ENCODE results near the gene ARL8A.

Gene ARL8A

DNA sequence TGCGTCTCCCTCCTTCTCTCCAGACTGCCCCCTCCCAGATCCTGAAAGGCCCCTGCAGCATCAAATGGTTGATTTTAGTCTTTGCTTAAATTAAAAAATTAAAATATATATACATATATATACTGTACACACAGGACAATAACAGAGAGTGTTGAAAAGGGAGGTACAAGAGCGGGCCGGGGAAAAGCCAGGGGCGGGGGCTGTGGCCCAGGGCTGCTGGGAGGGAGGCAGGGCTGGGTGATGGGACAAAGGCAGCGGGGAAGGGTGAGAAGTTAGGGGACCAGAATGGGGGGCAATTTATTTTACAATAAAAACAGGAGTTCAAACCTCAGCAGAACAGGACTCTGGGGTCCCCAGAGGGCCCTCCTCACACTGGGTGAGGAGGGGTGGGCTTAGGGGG lies 10.5 kb downstream of the ARL8A start:
- Histone ChIP-seq H3K9me2 (replicated peaks; ENCODE audit: low read depth, low read length) (no peaks in the 10 kb centered on the region), H3K9ac (ENCODE audit: low read depth, low read length, poor library complexity, severe bottlenecking) (no peak overlapping the region), H3K27me3 (ENCODE audit: insufficient read depth, low read length, poor library complexity, severe bottlenecking) (no peaks in the 10 kb centered on the region), H3K79me2 (ENCODE audit: insufficient read depth, low read length) (peaks cover 7% of the 10 kb centered on the region; the same call in 1 of the 2 replicates), H3K9me3 (ENCODE audit: insufficient read depth, low read depth, low read length) (no peaks in the 10 kb centered on the region), H3K4me3 (ENCODE audit: low read length, poor library complexity, severe bottlenecking) (no peak overlapping the region), H3F3A (ENCODE audit: low read depth) (no peaks in the 10 kb centered on the region), H2AFZ (ENCODE audit: low read length) (no peak overlapping the region), H3K4me2 (ENCODE audit: low read depth, low read length, poor library complexity, severe bottlenecking) (no peak overlapping the region), H4K20me1 (ENCODE audit: insufficient read depth, low read length, poor library complexity, severe bottlenecking) (peaks cover 4% of the 10 kb centered on the region), H3K36me3 (ENCODE audit: insufficient read depth, low read length) (peaks cover 39% of the 10 kb centered on the region; the same call in 1 of the 2 replicates), H3K4me1 (ENCODE audit: insufficient read depth, low read length, poor library complexity, severe bottlenecking) (peaks cover 4% of the 10 kb centered on the region)
- TF ChIP-seq, protein P1, sequence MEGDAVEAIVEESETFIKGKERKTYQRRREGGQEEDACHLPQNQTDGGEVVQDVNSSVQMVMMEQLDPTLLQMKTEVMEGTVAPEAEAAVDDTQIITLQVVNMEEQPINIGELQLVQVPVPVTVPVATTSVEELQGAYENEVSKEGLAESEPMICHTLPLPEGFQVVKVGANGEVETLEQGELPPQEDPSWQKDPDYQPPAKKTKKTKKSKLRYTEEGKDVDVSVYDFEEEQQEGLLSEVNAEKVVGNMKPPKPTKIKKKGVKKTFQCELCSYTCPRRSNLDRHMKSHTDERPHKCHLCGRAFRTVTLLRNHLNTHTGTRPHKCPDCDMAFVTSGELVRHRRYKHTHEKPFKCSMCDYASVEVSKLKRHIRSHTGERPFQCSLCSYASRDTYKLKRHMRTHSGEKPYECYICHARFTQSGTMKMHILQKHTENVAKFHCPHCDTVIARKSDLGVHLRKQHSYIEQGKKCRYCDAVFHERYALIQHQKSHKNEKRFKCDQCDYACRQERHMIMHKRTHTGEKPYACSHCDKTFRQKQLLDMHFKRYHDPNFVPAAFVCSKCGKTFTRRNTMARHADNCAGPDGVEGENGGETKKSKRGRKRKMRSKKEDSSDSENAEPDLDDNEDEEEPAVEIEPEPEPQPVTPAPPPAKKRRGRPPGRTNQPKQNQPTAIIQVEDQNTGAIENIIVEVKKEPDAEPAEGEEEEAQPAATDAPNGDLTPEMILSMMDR (conservative IDR thresholded peaks at IDR 0.05; ENCODE audit: low read length) = no peak
- no peak for TF ChIP-seq EZH2phosphoT487 (IDR thresholded peaks at IDR 0.05; ENCODE audit: borderline replicate concordance)

DNA sequence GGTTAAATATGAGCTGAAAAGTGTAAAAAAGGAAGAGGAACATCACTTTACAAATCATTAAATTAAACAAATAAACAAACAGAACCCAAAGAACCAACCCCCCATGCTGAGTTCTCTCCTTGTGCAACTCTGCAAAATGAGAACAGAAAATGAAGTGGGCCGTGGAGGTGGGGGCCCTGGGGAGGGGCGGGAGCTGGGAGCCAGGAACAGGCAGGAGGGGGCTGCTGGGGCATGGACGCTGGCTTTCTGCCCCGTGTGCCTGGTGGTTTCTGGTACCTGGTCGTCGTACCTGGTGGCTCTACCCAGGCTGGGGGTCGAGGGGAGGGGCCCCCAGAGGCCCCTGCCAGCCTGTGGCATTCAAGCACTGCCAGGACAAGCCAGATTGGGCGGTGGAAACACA lies 11.0 kb downstream of the ARL8A start:
- no peak for TF ChIP-seq EZH2phosphoT487 (IDR thresholded peaks at IDR 0.05; ENCODE audit: borderline replicate concordance)
- TF ChIP-seq, protein P1 (conservative IDR thresholded peaks at IDR 0.05; ENCODE audit: low read length) = no peak
- Histone ChIP-seq H3K79me2 (ENCODE audit: insufficient read depth, low read length) (peaks cover 4% of the 10 kb centered on the region; the same call in 1 of the 2 replicates), H3K4me2 (ENCODE audit: low read depth, low read length, poor library complexity, severe bottlenecking) (no peak overlapping the region), H4K20me1 (ENCODE audit: insufficient read depth, low read length, poor library complexity, severe bottlenecking) (peaks cover 4% of the 10 kb centered on the region), H3K9ac (ENCODE audit: low read depth, low read length, poor library complexity, severe bottlenecking) (no peak overlapping the region), H3K36me3 (ENCODE audit: insufficient read depth, low read length) (peaks cover 39% of the 10 kb centered on the region; the same call in 1 of the 2 replicates), H3K4me3 (ENCODE audit: low read length, poor library complexity, severe bottlenecking) (no peak overlapping the region), H3K9me2 (replicated peaks; ENCODE audit: low read depth, low read length) (no peaks in the 10 kb centered on the region), H3F3A (ENCODE audit: low read depth) (no peaks in the 10 kb centered on the region), H3K27me3 (ENCODE audit: insufficient read depth, low read length, poor library complexity, severe bottlenecking) (no peaks in the 10 kb centered on the region), H3K9me3 (ENCODE audit: insufficient read depth, low read depth, low read length) (no peaks in the 10 kb centered on the region), H3K4me1 (ENCODE audit: insufficient read depth, low read length, poor library complexity, severe bottlenecking) (no peaks in the 10 kb centered on the region), H2AFZ (ENCODE audit: low read length) (no peak overlapping the region)

DNA sequence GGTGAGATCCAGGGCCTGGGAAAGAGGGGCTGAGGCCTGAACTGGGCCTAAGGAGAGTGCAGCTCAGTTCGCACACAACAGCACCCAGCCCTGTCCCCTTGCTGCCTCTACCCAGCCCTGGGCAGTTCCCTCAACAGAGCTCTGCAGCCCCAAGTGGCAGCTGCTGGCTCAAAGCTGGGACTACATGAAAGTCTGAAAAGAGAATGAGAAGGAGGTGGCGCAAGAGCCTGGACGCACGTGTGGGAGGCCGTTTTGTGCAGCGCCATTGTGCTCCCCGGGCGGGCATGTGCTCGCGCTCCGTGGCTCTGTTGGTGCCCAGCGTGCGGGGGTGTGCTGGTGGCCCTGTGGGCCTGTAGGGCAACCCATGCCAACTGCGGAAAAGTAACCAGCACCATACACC lies 11.5 kb downstream of the ARL8A start:
- Histone ChIP-seq H3K4me3 (ENCODE audit: low read length, poor library complexity, severe bottlenecking) (no peak overlapping the region), H3K4me1 (ENCODE audit: insufficient read depth, low read length, poor library complexity, severe bottlenecking) (no peaks in the 10 kb centered on the region), H3K9me2 (replicated peaks; ENCODE audit: low read depth, low read length) (no peaks in the 10 kb centered on the region), H3K9ac (ENCODE audit: low read depth, low read length, poor library complexity, severe bottlenecking) (no peak overlapping the region), H3K79me2 (ENCODE audit: insufficient read depth, low read length) (no peaks in the 10 kb centered on the region), H3F3A (ENCODE audit: low read depth) (no peaks in the 10 kb centered on the region), H2AFZ (ENCODE audit: low read length) (no peak overlapping the region), H4K20me1 (ENCODE audit: insufficient read depth, low read length, poor library complexity, severe bottlenecking) (peaks cover 4% of the 10 kb centered on the region), H3K36me3 (ENCODE audit: insufficient read depth, low read length) (peaks cover 37% of the 10 kb centered on the region; the same call in 1 of the 2 replicates), H3K4me2 (ENCODE audit: low read depth, low read length, poor library complexity, severe bottlenecking) (no peak overlapping the region), H3K27me3 (ENCODE audit: insufficient read depth, low read length, poor library complexity, severe bottlenecking) (no peaks in the 10 kb centered on the region), H3K9me3 (ENCODE audit: insufficient read depth, low read depth, low read length) (no peaks in the 10 kb centered on the region)
- TF ChIP-seq, protein P1 (conservative IDR thresholded peaks at IDR 0.05; ENCODE audit: low read length) = no peak
- no peak for TF ChIP-seq EZH2phosphoT487 (IDR thresholded peaks at IDR 0.05; ENCODE audit: borderline replicate concordance)

Data from Loucy (cell line).